HEK293 (cell line): Measurements from ENCODE around the gene FRY.

Experiments used
- CTCF ChIA-PET: fragments of 350-600 bp; formaldehyde crosslinking; extraction: SDS; loops from one replicate; lab custom pipeline; 2021; ENCODE audit warnings: antibody characterized with exemption; lab: Yijun Ruan, JAX
- POLR2A ChIA-PET: fragments of 300-600 bp; formaldehyde crosslinking; extraction: SDS; loops from one replicate; lab custom pipeline; 2020; ENCODE audit warnings: antibody characterized with exemption, inconsistent platforms; lab: Yijun Ruan, JAX
- H3K27ac ChIP-seq: fragments of 200-500 bp; sonication (Bioruptor generic); 2 replicates; pipeline ENCODE4 v1.5.1; 2014; ENCODE audit warnings: low read depth, low read length, control low read depth, inconsistent platforms; ENCODE audit errors: extremely low read depth
- H3K36me3 ChIP-seq, 2 experiments: fragments of 200-500 bp in 1 of 2; sonication (Bioruptor generic) in 1 of 2; 1 replicate in 1 of 2; 2 replicates in 1 of 2; pipeline ENCODE4 v1.5.1; 2014 to 2017; ENCODE audit warnings: inconsistent platforms in 2 of 2, low read length in 2 of 2; ENCODE audit not compliant: control insufficient read depth in 2 of 2, insufficient read depth in 1 of 2
- H3K4me1 ChIP-seq: fragments of 200-500 bp; sonication (Bioruptor generic); 2 replicates; pipeline ENCODE4 v1.5.1; 2014; ENCODE audit warnings: mild to moderate bottlenecking, low read length, inconsistent platforms; ENCODE audit not compliant: control insufficient read depth, insufficient read depth
- H3K4me3 ChIP-seq: 2 replicates; pipeline ENCODE4 v1.5.1; 2011; ENCODE audit warnings: low read depth, mild to moderate bottlenecking, control low read depth, low read length, moderate library complexity
- H3K9me3 ChIP-seq: fragments of 200-500 bp; sonication (Bioruptor generic); 2 replicates; pipeline ENCODE4 v1.5.1; 2014; ENCODE audit warnings: low read depth, low read length, inconsistent platforms; ENCODE audit not compliant: control insufficient read depth, insufficient read depth
- EGR2 ChIP-seq: fragments of 450-650 bp; formaldehyde crosslinking; IDR thresholded peaks from 2 replicates; pipeline ENCODE4 v1.5.1; 2016; ENCODE audit warnings: low read depth, missing biosample characterization, missing genetic modification characterization
- HOXD13 ChIP-seq: sonication (generic); formaldehyde crosslinking; IDR thresholded peaks from 2 replicates; pipeline ENCODE4 v1.8.0; 2022; ENCODE audit warnings: missing genetic modification reagents, borderline replicate concordance
- KLF10 ChIP-seq: fragments of 450-650 bp; IDR thresholded peaks from 2 replicates; pipeline ENCODE4 v1.5.1; 2018; ENCODE audit warnings: missing biosample characterization, mild to moderate bottlenecking, missing genetic modification characterization
- OVOL3 ChIP-seq: fragments of 450-650 bp; formaldehyde crosslinking; IDR thresholded peaks from 2 replicates; pipeline ENCODE4 v1.5.1; 2016; ENCODE audit warnings: missing biosample characterization, missing genetic modification characterization
- SCRT1 ChIP-seq: fragments of 450-650 bp; formaldehyde crosslinking; IDR thresholded peaks from 2 replicates; pipeline ENCODE4 v1.5.1; 2016; ENCODE audit warnings: missing biosample characterization, missing genetic modification characterization, borderline replicate concordance
- SP3 ChIP-seq: fragments of 450-650 bp; formaldehyde crosslinking; IDR thresholded peaks from 2 replicates; pipeline ENCODE4 v1.5.1; 2016; ENCODE audit warnings: missing biosample characterization, missing genetic modification characterization
- TCF7L2 ChIP-seq: IDR thresholded peaks from 2 replicates; pipeline ENCODE4 v1.6.1; 2011; ENCODE audit warnings: low read depth, mild to moderate bottlenecking, inconsistent platforms, low read length, moderate library complexity, borderline replicate concordance
- ZBTB7A ChIP-seq: fragments of 450-650 bp; formaldehyde crosslinking; IDR thresholded peaks from 2 replicates; pipeline ENCODE4 v1.5.1; 2016; ENCODE audit warnings: low read depth, missing biosample characterization, missing genetic modification characterization
- ZFP3 ChIP-seq: fragments of 450-650 bp; formaldehyde crosslinking; IDR thresholded peaks from 2 replicates; pipeline ENCODE4 v1.5.1; 2016; ENCODE audit warnings: low read depth, missing biosample characterization, missing genetic modification characterization
- ZFP41 ChIP-seq: fragments of 450-650 bp; formaldehyde crosslinking; IDR thresholded peaks from 2 replicates; pipeline ENCODE4 v1.5.1; 2016; ENCODE audit warnings: missing biosample characterization, missing genetic modification characterization, borderline replicate concordance
- ZNF157 ChIP-seq: fragments of 450-650 bp; formaldehyde crosslinking; IDR thresholded peaks from 2 replicates; pipeline ENCODE4 v1.5.1; 2016; ENCODE audit warnings: missing biosample characterization, missing genetic modification characterization
- ZNF16 ChIP-seq: fragments of 450-650 bp; formaldehyde crosslinking; IDR thresholded peaks from 2 replicates; pipeline ENCODE4 v1.5.1; 2016; ENCODE audit warnings: low read depth, missing biosample characterization, missing genetic modification characterization
- ZNF18 ChIP-seq: fragments of 450-650 bp; formaldehyde crosslinking; IDR thresholded peaks from 2 replicates; pipeline ENCODE4 v1.5.1; 2016; ENCODE audit warnings: missing biosample characterization, missing genetic modification characterization
- ZNF311 ChIP-seq: fragments of 450-650 bp; formaldehyde crosslinking; IDR thresholded peaks from 2 replicates; pipeline ENCODE4 v1.5.1; 2017; ENCODE audit warnings: missing biosample characterization, missing genetic modification characterization, borderline replicate concordance
- ZNF354C ChIP-seq: fragments of 450-650 bp; formaldehyde crosslinking; IDR thresholded peaks from 2 replicates; pipeline ENCODE4 v1.5.1; 2016; ENCODE audit warnings: missing biosample characterization, missing genetic modification characterization, low read depth, borderline replicate concordance
- ZNF433 ChIP-seq: fragments of 450-650 bp; formaldehyde crosslinking; IDR thresholded peaks from 2 replicates; pipeline ENCODE4 v1.5.1; 2016; ENCODE audit warnings: missing biosample characterization, missing genetic modification characterization, low read depth
- ZNF510 ChIP-seq: fragments of 450-650 bp; formaldehyde crosslinking; IDR thresholded peaks from 2 replicates; pipeline ENCODE4 v1.5.1; 2018; ENCODE audit warnings: mild to moderate bottlenecking, missing genetic modification characterization, missing biosample characterization; ENCODE audit not compliant: insufficient replicate concordance
- ZNF518A ChIP-seq: fragments of 450-650 bp; formaldehyde crosslinking; conservative IDR thresholded peaks from 2 replicates; pipeline ENCODE4 v1.5.1; 2016; ENCODE audit warnings: low read depth, missing biosample characterization, missing genetic modification characterization
- ZNF555 ChIP-seq: fragments of 450-650 bp; formaldehyde crosslinking; conservative IDR thresholded peaks from 2 replicates; pipeline ENCODE4 v1.5.1; 2017; ENCODE audit warnings: missing biosample characterization, mild to moderate bottlenecking, missing genetic modification characterization, inconsistent platforms
- ZNF610 ChIP-seq: fragments of 450-650 bp; formaldehyde crosslinking; IDR thresholded peaks from 2 replicates; pipeline ENCODE4 v1.5.1; 2016; ENCODE audit warnings: missing biosample characterization, missing genetic modification characterization, borderline replicate concordance
- ZNF654 ChIP-seq: fragments of 450-650 bp; formaldehyde crosslinking; IDR thresholded peaks from 2 replicates; pipeline ENCODE4 v1.5.1; 2016; ENCODE audit warnings: low read depth, missing biosample characterization, missing genetic modification characterization
- ZNF768 ChIP-seq: fragments of 450-650 bp; formaldehyde crosslinking; IDR thresholded peaks from 2 replicates; pipeline ENCODE4 v1.5.1; 2018; ENCODE audit warnings: missing biosample characterization, mild to moderate bottlenecking, missing genetic modification characterization
- ZNF830 ChIP-seq: fragments of 450-650 bp; IDR thresholded peaks from 2 replicates; pipeline ENCODE4 v1.5.0; 2018; ENCODE audit warnings: missing biosample characterization, missing genetic modification characterization, low read depth, mild to moderate bottlenecking, moderate library complexity
- TF ChIP-seq, protein P1 (sequence below): fragments of 450-650 bp; formaldehyde crosslinking; IDR thresholded peaks from 2 replicates; pipeline ENCODE4 v1.5.1; 2016; ENCODE audit warnings: missing biosample characterization, missing genetic modification characterization
- TF ChIP-seq, protein P2 (sequence below): fragments of 450-650 bp; formaldehyde crosslinking; IDR thresholded peaks from 2 replicates; pipeline ENCODE4 v1.5.1; 2016; ENCODE audit warnings: missing biosample characterization, missing genetic modification characterization

Gene FRY

GRCh38 chr13:32087955-32088747 is 56.6 kb downstream of the FRY start (continued):
- TF ChIP-seq ZNF654 (tag by site-specific recombination): no peak
- TF ChIP-seq SP3 (tag by site-specific recombination): no peak
- no peak for TF ChIP-seq ZFP3
- no peak for TF ChIP-seq ZNF510 (tag by site-specific recombination)
- no peak for TF ChIP-seq SCRT1 (tag by site-specific recombination)
- no peak for TF ChIP-seq OVOL3 (tag by site-specific recombination)
- TF ChIP-seq, all 188 proteins: peak for 0

DNA sequence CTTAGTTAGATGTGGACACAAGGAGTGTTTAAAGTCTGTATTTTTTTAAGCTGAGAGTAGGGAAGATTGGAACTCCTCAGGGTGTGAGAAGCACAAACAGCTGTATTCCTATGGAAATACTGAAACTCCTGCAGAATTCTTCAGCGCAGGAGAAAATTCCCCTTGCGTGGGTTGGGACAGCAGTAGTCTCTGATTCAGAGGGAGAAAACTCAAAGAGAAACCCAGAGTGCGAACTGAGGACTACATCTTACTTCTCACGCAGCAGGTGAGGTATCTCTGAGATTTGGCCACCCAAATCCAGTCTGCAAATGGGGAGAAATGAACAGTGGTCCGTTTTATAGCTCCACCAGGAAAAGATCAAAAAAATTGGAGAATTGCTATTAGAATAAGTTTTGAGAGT is 60.9 kb downstream of the FRY start:
- Histone ChIP-seq H3K4me1 (no peaks in the 10 kb centered on the region), H3K27ac (no peak overlapping the region), H3K4me3 (no peak overlapping the region), H3K9me3 (no peaks in the 10 kb centered on the region), H3K36me3 (no peaks in the 10 kb centered on the region)
- ChIA-PET POLR2A (no interaction called here), CTCF (no interaction called here)
- TF ChIP-seq HOXD13 (no peak), ZBTB7A (tag by site-specific recombination) (no peak), ZNF830 (tag by site-specific recombination) (no peak), ZNF16 (tag by site-specific recombination) (no peak), KLF10 (tag by site-specific recombination) (no peak), ZNF518A (tag by site-specific recombination) (no peak), ZFP41 (no peak), ZNF555 (tag by site-specific recombination) (no peak), ZNF354C (tag by site-specific recombination) (no peak), TCF7L2 (no peak)

- Histone ChIP-seq H3K4me3 (no peak overlapping the region), H3K9me3 (no peaks in the 10 kb centered on the region), H3K27ac (no peak overlapping the region), H3K36me3 (no peaks in the 10 kb centered on the region), H3K4me1 (no peaks in the 10 kb centered on the region)
- ChIA-PET POLR2A (no interaction called here), CTCF (no interaction called here)
- TF ChIP-seq, protein P1, sequence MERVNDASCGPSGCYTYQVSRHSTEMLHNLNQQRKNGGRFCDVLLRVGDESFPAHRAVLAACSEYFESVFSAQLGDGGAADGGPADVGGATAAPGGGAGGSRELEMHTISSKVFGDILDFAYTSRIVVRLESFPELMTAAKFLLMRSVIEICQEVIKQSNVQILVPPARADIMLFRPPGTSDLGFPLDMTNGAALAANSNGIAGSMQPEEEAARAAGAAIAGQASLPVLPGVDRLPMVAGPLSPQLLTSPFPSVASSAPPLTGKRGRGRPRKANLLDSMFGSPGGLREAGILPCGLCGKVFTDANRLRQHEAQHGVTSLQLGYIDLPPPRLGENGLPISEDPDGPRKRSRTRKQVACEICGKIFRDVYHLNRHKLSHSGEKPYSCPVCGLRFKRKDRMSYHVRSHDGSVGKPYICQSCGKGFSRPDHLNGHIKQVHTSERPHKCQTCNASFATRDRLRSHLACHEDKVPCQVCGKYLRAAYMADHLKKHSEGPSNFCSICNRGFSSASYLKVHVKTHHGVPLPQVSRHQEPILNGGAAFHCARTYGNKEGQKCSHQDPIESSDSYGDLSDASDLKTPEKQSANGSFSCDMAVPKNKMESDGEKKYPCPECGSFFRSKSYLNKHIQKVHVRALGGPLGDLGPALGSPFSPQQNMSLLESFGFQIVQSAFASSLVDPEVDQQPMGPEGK (tag by site-specific recombination): no peak
- TF ChIP-seq, protein P2, sequence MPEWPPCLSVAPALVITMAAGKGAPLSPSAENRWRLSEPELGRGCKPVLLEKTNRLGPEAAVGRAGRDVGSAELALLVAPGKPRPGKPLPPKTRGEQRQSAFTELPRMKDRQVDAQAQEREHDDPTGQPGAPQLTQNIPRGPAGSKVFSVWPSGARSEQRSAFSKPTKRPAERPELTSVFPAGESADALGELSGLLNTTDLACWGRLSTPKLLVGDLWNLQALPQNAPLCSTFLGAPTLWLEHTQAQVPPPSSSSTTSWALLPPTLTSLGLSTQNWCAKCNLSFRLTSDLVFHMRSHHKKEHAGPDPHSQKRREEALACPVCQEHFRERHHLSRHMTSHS: no peak
- no peak for TF ChIP-seq ZNF311 (tag by site-specific recombination)
- TF ChIP-seq ZNF610 (tag by site-specific recombination): no peak
- TF ChIP-seq ZNF157 (tag by site-specific recombination): no peak
- TF ChIP-seq ZNF768 (tag by site-specific recombination): no peak
- no peak for TF ChIP-seq ZNF18 (tag by site-specific recombination)
- no peak for TF ChIP-seq ZNF433 (tag by site-specific recombination)
- no peak for TF ChIP-seq EGR2
These were observed 61.4 kb downstream of the FRY start for GRCh38 chr13:32093006-32093405.
